ENCODE results near the gene WHRN.

WHRN gene

GRCh38 chr9:114505187-114506081, at the start of gene WHRN:
Gene WHRN (minus strand): TSS chr9:114505473. CDS start chr9:114504801, 672 bp downstream.
- TF ChIP-seq CTCF (IDR thresholded peaks at IDR 0.05; ENCODE audit: low read depth, low read length): no peak
- peak; percentile 78 to 91 for DNase-seq (ENCODE audit: low read depth in 2 of 2)
- H3K4me3 ChIP-seq (replicated peaks in 1 of 2; ENCODE audit: low read depth in 2 of 2, low read length in 2 of 2): peak within 1 kb of the TSS; percentile 61

GRCh38 chr9:114553202-114553601, 47.9 kb upstream of the WHRN start:
- no peak overlapping the region for H3K4me3 ChIP-seq (replicated peaks in 1 of 2; ENCODE audit: low read depth in 2 of 2, low read length in 2 of 2)
- no peak for DNase-seq (ENCODE audit: low read depth in 2 of 2)
- TF ChIP-seq CTCF (IDR thresholded peaks at IDR 0.05; ENCODE audit: low read depth, low read length): no peak

- no peak overlapping the region for H3K4me3 ChIP-seq (replicated peaks in 1 of 2; ENCODE audit: low read depth in 2 of 2, low read length in 2 of 2)
- TF ChIP-seq CTCF (IDR thresholded peaks at IDR 0.05; ENCODE audit: low read depth, low read length): no peak
- DNase-seq (ENCODE audit: low read depth in 2 of 2): no peak
Observed at GRCh38 chr9:114552706-114553105, 47.4 kb upstream of the WHRN start.

- TF ChIP-seq CTCF (IDR thresholded peaks at IDR 0.05; ENCODE audit: low read depth, low read length): no peak
- no peak overlapping the region for H3K4me3 ChIP-seq (replicated peaks in 1 of 2; ENCODE audit: low read depth in 2 of 2, low read length in 2 of 2)
- peak; percentile 91 to 99 for DNase-seq (ENCODE audit: low read depth in 2 of 2)
Observed at GRCh38 chr9:114551750-114552685, 46.7 kb upstream of the WHRN start.

- TF ChIP-seq CTCF (IDR thresholded peaks at IDR 0.05; ENCODE audit: low read depth, low read length): no peak
- peak; percentile 14 to 36 for DNase-seq (ENCODE audit: low read depth in 2 of 2)
- no peak overlapping the region for H3K4me3 ChIP-seq (replicated peaks in 1 of 2; ENCODE audit: low read depth in 2 of 2, low read length in 2 of 2)
Observed at GRCh38 chr9:114549697-114550330, 44.5 kb upstream of the WHRN start.

- no peak for TF ChIP-seq CTCF (IDR thresholded peaks at IDR 0.05; ENCODE audit: low read depth, low read length)
- no peak overlapping the region for H3K4me3 ChIP-seq (replicated peaks in 1 of 2; ENCODE audit: low read depth in 2 of 2, low read length in 2 of 2)
- DNase-seq (ENCODE audit: low read depth in 2 of 2): peak in 1 of 2 donors; percentile 11
Observed at GRCh38 chr9:114546851-114547250, 41.6 kb upstream of the WHRN start.

All from cardiac fibroblast (primary cell).